Pulmonary artery endothelial cell (primary cell): ENCODE data around the gene PROK2. TPM values are rescaled to one million over a fixed set of nuclear protein-coding genes. Genes with fewer than 3 reads are reported as not detected.

Experiments used
- DNase-seq: peaks from one replicate; pipeline ENCODE4 v3.0.0-alpha.2; 2011; ENCODE audit warnings: low read depth, low spot score
- total RNA-seq: library from RNA; depleted of rRNA; stranded (reverse); fragments of >200 nt; gene quantifications from 2 replicates; pipeline ENCODE4 v1.2.3, GENCODE V29; 2014

PROK2 gene, protein sequence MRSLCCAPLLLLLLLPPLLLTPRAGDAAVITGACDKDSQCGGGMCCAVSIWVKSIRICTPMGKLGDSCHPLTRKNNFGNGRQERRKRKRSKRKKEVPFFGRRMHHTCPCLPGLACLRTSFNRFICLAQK
- not detected in 2 replicates for total RNA-seq

- no peak for DNase-seq
Observed at GRCh38 chr3:71784914-71785531, at the start of gene PROK2. PROK2 (minus strand) TSS chr3:71785148; CDS start chr3:71785052, 96 bp downstream.

- no peak for DNase-seq
Observed at GRCh38 chr3:71831599-71831998, 46.7 kb upstream of the PROK2 start.

DNA sequence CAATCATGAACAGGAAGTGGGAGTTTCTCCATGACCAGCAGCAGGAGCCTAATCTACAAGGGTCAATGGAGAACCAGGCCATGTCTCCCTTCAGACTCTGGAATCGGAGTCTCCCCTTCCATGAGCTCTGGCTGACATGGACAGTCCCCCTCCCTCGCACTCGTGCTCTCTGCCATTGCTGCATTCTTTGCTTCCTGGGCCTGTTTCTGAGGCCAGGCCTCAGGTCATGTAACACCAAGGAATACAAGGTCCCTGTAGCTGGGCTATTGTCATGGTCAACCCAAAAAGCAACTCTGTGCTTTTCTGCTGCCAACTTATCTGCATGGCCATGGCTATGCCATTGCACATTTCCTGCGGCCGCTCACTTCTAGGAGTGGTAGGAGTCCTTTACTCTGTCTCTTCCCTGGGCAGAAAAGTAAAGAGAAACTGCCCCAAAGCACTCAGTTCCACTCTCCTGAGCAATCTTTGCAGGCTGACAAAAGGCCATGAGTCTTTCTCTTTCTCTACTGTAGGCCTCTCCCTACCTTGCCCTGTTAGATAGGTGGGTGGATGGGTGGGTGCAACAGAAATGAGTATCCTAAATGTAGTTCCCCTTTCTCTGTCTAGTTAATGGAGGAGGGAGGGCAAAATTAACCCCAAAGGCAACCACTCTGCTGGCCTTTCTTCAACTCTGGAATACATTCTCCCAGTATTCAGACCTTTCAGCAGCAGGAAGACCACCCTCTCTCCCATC, 40.8 kb upstream of the PROK2 start:
- DNase-seq: no peak

- DNase-seq: no peak
Observed at GRCh38 chr3:71821116-71821515, 36.2 kb upstream of the PROK2 start.

DNA sequence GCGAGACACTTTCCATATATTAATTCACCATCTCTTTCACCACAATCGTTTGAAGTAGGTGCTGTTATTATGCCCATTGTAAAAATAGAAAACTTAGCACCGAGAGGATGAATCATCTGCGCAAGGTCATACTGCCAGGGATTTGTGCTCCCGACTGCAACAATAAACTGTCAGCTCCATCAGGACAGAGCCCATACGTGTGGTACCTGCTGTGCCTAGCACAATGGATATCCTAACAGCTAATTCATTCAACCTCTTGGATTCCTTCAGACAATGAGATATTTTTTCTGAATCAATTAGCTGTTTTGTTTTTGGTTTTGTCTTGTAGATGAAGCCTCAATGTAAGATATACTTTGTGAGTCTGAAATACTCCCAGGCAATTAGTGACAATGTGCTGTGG, 32.3 kb upstream of the PROK2 start:
- no peak for DNase-seq

DNA sequence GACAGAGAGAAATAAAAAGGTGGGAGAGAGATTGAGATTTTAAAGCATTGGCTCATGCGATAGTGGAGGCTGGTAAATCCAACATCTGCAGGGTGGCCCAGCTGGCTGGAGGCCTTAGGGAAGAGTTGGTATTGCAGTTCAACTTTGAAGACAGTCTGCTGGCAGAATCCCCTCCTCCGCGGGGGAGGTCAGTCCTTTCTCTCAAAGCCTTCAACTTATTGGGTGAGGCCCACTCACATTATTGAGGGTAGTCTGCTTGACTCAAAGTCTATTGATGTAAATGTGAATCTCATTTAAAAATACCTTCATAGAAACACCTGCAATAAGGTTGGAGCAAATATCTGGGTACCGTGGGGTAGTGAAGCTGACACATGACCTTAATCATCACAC, 31.8 kb upstream of the PROK2 start:
- no peak for DNase-seq

GRCh38 chr3:71815340-71816067, 30.6 kb upstream of the PROK2 start:
- no peak for DNase-seq

DNA sequence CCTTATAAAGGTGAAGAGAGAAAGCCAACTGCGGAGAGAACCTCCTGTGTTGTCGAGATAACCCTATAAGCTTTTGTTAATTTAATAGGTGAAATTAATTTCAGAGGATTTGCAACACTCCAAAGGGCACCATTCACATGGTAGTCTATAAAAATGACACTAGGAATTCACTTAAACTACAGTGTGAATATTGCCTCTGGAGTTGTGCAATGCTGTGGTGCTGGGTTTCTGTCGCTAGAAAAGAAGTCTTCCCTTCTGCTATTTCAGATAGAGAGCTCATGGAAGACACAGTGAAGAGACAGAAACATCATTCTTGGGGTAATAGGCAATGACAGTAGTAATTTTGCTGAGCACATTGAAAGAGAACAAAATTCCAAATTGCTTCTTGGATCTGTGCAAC, 28.8 kb upstream of the PROK2 start:
- no peak for DNase-seq

DNA sequence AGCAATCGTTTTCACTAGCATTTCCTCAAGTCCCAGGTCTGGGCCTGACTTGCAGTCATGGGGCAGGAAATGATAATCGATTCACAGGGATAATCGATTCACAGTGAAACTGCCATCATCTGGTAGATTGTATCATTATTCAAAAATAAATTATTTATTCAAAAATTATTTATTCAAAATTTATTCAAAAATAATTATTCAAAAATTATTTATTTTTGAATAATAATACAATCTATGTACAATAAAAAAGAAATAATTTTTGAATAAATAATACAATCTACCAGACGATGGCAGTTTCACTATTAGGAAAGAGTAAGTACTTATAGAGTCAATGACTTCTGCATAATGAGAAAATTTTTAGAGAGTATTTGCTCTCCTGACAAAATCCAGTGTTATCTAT, 28.1 kb upstream of the PROK2 start:
- no peak for DNase-seq

- DNase-seq: no peak
Observed at GRCh38 chr3:71810056-71810455, 25.1 kb upstream of the PROK2 start.

DNA sequence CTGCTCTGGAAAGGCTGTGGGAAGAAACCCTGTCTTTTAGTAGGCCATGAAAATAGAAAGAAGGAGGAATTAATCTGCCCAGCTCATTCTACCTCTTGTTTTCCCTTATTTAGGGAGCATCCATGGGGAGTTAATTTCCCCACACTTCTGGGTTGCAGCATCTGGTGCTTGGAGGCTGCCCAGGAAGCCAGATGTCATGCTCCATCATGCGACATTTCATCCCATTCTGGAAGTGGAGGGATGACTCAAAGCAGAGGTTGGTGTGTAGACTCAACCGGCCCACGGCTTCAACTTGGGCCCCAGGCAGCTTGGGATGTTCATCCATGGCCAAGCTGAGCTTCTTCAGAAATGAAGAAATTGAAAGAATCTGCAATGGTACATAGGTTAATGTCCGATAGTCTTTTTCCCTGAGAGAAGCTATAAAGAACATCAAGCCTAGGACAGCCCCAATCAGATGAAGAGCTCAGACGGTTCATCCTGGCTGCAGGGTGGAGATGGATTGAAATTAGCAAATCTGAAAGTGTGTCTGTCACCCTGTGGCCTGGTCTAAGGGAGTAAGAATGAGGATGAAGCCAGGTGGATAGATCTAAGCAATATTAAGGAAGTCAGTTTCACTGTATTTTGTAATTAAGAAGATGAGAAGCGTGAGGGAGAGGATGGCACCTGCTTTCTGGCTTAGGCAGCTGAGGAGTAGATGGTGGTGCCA, 24.5 kb upstream of the PROK2 start:
- no peak for DNase-seq

GRCh38 chr3:71806736-71807135, 21.8 kb upstream of the PROK2 start:
- DNase-seq: no peak

- no peak for DNase-seq
Observed at GRCh38 chr3:71805691-71806090, 20.7 kb upstream of the PROK2 start.

- no peak for DNase-seq
Observed at GRCh38 chr3:71805199-71805598, 20.3 kb upstream of the PROK2 start.

DNA sequence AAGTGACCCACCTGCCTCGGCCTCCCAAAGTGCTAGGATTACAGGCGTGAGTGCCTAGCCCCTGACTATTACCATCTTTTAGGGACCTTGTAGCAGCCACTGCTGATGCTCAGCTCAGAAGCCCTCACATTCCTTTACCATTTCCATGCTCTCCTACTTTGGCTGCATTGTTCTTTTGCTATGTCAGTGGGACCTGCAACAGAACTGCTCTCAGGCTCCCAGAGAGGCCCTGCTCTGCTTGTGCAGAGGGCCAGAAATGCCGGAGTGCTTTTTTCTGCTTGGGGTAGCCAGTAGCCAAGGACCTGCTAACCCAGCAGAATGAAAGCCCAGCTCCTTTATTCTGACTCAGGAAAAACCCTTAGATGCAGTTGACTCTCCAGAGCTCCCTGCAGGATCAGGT, 18.3 kb upstream of the PROK2 start:
- DNase-seq: no peak

GRCh38 chr3:71801986-71802385, 17.0 kb upstream of the PROK2 start:
- no peak for DNase-seq

GRCh38 chr3:71800023-71800422, 15.1 kb upstream of the PROK2 start:
- no peak for DNase-seq

GRCh38 chr3:71797455-71797854, 12.5 kb upstream of the PROK2 start:
- DNase-seq: no peak

DNA sequence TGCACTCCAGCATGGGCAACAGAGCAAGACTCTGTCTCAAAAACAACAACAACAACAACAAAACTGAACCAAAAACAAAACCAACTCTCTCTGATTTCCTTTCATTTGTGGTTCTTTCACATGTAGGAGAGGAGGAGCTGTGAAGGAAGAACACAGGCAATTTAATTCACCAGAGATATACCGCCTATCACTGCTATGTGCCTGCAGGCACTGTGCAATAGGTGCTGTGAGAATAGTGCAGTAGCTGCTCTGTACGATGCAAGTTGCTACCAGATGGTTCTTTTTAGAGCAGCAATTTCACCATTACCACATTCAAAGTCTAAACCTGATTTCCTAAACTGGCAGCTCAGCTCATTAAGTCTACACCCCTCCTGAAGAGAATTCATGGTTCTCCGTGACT, 11.3 kb upstream of the PROK2 start:
- DNase-seq: no peak

GRCh38 chr3:71791634-71792033, 6.7 kb upstream of the PROK2 start:
- no peak for DNase-seq

DNA sequence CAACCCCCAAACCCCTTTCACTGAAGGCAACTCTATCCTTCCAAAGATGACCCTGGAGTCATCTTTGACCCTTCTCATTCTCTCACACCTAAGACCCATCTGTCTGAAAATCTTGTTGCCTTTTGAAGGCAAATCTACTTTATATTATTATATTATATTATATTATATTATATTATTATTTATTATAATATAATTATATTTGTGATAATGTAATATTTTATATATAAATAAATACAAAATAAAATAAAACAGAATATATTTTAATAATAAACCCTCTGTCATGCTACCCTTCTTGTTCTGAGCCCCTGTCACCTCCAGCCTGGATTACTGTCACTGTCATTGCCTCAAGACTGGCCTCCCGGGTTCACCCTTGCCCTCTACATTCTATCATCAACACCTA, 5.0 kb upstream of the PROK2 start:
- no peak for DNase-seq
